ENCODE measurements around the gene NEK11. TPM values are rescaled to one million over a fixed set of nuclear protein-coding genes. Genes with fewer than 3 reads are reported as not detected.
"Not testable (repeated sequence)": the region's sequence is repeated elsewhere in the genome, so short reads cannot be mapped to it uniquely, and the experiment has no call there.

Gene NEK11
- total RNA-seq, 4 donors from 2014 or later: 1.6 to 8.5 (median 3.4) TPM

DNA sequence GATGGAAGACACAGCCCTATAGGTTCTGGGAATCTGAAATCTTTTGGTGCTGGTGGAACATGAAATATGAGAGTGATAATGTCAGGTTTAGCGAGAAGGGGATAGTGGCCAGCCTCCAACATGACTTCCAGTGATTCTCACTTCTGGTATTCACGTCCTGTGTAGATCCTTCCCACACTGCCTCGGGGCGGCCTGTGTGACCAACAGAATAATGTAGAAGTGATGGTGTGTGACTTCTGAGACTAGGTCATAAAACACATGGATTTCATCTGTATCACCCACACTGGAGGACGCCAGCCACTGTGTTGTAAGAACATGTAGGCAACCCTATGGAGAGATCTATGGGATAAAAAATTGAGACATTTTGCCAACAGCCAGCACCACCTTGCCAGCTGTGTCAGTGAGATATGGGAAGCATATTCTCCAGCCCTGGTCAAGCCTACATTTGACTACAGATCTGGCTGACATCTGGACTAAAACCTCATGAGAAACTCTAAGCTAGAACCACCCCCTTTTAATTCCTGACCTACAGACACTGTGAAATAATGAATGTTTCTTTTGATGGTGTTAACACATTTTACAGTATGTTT lies 329.4 kb downstream of the NEK11 start:
- no peak overlapping the region for H3K27ac ChIP-seq
- TF ChIP-seq, protein P1, sequence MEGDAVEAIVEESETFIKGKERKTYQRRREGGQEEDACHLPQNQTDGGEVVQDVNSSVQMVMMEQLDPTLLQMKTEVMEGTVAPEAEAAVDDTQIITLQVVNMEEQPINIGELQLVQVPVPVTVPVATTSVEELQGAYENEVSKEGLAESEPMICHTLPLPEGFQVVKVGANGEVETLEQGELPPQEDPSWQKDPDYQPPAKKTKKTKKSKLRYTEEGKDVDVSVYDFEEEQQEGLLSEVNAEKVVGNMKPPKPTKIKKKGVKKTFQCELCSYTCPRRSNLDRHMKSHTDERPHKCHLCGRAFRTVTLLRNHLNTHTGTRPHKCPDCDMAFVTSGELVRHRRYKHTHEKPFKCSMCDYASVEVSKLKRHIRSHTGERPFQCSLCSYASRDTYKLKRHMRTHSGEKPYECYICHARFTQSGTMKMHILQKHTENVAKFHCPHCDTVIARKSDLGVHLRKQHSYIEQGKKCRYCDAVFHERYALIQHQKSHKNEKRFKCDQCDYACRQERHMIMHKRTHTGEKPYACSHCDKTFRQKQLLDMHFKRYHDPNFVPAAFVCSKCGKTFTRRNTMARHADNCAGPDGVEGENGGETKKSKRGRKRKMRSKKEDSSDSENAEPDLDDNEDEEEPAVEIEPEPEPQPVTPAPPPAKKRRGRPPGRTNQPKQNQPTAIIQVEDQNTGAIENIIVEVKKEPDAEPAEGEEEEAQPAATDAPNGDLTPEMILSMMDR (IDR thresholded peaks at IDR 0.05): no peak
- DNase-seq: no peak
- intact Hi-C loops (cut with DNase I): no loop called here
- peaks cover 0 to 26% (median 0%) of the 10 kb centered on the region in 4 donors for H3K27me3 ChIP-seq
- H3K4me3 ChIP-seq: no peak overlapping the region
- H3K36me3 ChIP-seq: no peaks in the 10 kb centered on the region
- no peaks in the 10 kb centered on the region for H3K4me1 ChIP-seq
- WGBS, 2 donors: 79 to 87% methylated on average over 3 to 5 of the region's 5 CpGs
- H3K9me3 ChIP-seq: no peaks in the 10 kb centered on the region

DNA sequence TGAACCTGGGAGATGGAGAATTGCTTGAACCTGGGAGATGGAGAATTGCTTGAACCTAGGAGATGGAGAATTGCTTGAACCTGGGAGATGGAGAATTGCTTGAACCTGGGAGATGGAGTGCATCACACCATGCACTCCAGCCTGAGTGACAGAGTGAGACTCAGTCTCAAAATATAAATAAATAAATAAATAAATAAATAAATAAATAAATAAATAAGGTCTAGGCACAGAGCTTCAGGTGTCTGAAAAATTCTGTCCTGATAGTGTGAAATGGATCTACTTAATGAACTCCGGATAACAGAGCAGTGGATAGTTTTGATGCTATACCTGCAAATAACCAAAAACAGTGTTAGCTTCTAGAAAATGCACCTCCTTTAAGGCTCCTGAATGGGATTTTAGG lies 330.6 kb downstream of the NEK11 start:
- H3K4me1 ChIP-seq: peaks cover 0 to 12% (median 0%) of the 10 kb centered on the region in 3 donors
- no peaks in the 10 kb centered on the region for H3K36me3 ChIP-seq
- H3K27ac ChIP-seq: no peak overlapping the region
- H3K27me3 ChIP-seq: peaks cover 0 to 25% (median 0%) of the 10 kb centered on the region in 4 donors
- 96 to 100% methylated on average over 1 of the region's 1 CpG for WGBS, 2 donors
- intact Hi-C loops (cut with DNase I): no loop called here
- H3K4me3 ChIP-seq: no peak overlapping the region
- TF ChIP-seq, protein P1 (IDR thresholded peaks at IDR 0.05): no peak
- no peak for TF ChIP-seq POLR2A (IDR thresholded peaks at IDR 0.05)
- DNase-seq: no peak
- no peaks in the 10 kb centered on the region for H3K9me3 ChIP-seq

DNA sequence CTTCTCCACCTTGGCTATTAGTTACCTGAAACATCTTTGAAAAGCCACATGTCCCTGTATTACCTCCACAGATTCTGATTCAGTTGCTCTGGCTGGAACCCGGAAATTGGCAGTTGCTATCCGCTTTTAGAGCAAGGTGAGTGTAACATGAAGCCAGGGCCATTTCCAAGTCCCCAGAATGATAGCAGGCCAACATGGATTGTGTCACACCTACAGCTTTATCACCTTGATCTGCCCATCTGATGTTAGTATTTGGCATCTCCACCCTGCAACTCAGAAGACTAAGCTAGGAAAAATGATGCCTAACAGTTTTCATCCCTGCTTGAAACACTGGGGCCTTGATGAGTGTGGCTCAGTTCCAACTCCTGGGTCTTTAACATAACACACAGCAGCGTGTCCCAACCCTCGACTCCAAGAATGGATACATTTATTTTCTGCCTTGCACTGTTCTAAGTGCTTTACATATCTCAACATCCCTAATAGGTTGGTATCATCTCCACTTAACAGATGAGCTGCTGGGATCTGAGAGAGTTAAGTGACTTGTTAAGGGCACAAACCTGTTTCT lies 333.6 kb downstream of the NEK11 start:
- 85 to 86% methylated on average over 4 of the region's 4 CpGs for WGBS, 2 donors
- no peak for DNase-seq

DNA sequence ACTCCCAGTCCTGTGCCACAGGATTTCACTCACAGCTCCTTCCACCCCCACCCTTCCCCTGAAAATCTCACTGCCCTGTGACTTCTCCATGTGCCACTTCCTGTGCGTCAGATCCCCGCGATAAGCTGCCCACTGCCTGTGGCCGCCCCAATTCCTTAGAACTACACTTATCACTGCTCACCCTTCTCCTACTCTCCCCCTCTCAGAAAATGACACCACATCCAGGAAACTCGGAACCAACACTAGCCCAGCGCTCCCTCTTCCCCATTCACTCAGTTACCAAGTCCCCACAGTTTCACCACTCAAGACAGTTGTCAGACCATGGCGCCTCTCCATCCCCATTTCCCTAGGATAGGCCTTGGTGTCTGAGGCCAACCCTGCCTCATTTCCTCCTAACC lies 334.4 kb downstream of the NEK11 start:
- H3K9me3 ChIP-seq; DNase-seq; H3K36me3 ChIP-seq; intact Hi-C loops (cut with DNase I): not testable (repeated sequence)
- peaks cover 0 to 18% (median 2%) of the 10 kb centered on the region in 3 donors for H3K4me1 ChIP-seq
- 80 to 93% methylated on average over 7 of the region's 7 CpGs for WGBS, 2 donors
- H3K27me3 ChIP-seq: peaks cover 0 to 14% (median 0%) of the 10 kb centered on the region in 4 donors
- H3K4me3 ChIP-seq: peak overlapping the region in 2 of 4 donors; percentile 55 to 75
- peak overlapping the region in 3 of 4 donors; percentile 67 to 84 (median 77) for H3K27ac ChIP-seq

More for the DNA sequence above, 333.6 kb downstream of the NEK11 start:
- Histone ChIP-seq H3K9me3 (no peaks in the 10 kb centered on the region), H3K4me3 (no peak overlapping the region), H3K36me3 (no peaks in the 10 kb centered on the region), H3K27me3 (peaks cover 0 to 14% (median 0%) of the 10 kb centered on the region in 4 donors), H3K27ac (no peak overlapping the region), H3K4me1 (peaks cover 0 to 18% (median 2%) of the 10 kb centered on the region in 3 donors)
- intact Hi-C loops (cut with DNase I): no loop called here
- TF ChIP-seq, protein P1 (IDR thresholded peaks at IDR 0.05): no peak
- no peak for TF ChIP-seq POLR2A (IDR thresholded peaks at IDR 0.05)

DNA sequence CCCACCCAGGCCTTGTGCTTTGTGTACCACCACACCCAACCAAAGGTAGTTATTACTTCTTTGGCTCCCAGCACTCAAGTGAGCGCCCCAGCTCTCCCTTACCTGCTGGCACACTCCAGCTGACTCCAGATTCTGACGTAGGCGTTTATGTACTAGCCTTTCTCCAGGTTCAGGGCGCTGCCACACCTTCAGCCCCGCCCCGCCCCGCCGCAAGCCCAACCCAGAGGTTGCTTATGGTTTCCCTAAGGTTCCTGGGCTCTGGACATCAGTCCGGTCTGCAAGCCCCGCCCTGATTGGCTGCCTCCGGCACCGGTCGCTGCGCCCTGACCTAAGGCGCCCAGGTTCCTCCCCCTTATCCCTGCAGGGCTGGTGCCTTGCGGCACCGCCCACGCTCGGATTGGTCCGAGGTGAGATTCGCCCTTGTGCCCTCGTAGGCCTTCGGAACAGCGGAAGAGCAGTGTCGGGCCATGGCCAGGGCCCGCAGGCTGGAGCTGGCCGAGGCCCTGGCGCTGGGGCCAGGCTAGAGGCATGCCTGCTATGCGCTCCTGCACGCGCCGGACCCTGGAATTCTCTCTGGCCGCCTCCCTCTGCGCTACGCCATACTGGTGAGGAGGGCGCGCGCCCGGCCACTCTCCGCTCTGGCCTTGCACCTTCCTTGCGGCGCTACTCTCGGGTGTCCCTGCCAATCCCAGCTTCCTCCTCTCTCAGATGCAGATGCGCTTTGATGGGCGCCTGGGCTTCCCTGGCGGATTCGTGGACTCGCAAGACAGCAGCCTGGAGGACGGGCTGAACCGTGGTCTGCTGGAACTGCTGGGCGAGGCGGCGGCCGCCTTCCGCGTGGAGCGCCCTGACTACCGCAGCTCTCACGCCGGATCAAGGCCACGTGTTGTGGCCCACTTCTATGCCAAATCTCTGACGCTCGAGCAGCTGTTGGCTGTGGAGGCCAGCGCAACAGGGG lies 335.1 kb downstream of the NEK11 start:
- Histone ChIP-seq H3K4me1 (peaks cover 0 to 18% (median 2%) of the 10 kb centered on the region in 3 donors), H3K27me3 (peaks cover 0 to 14% (median 0%) of the 10 kb centered on the region in 4 donors), H3K36me3 (no peaks in the 10 kb centered on the region), H3K4me3 (peak overlapping the region; percentile 50 to 75 (median 54)), H3K9me3 (no peaks in the 10 kb centered on the region), H3K27ac (peak overlapping the region; percentile 30 to 84 (median 72))
- DNase-seq: peak; percentile 14
- peak in 2 of 4 donors; percentile 25 to 54 for TF ChIP-seq POLR2A (IDR thresholded peaks at IDR 0.05)
- TF ChIP-seq, protein P1 (IDR thresholded peaks at IDR 0.05): no peak
- 12 to 38% methylated on average over 8 to 18 of the region's 64 CpGs for WGBS, 2 donors
- intact Hi-C loops (cut with DNase I): no loop called here
